SU-DHL-6 (cell line): ENCODE results near the gene CCDC181.

Experiments
- EZH2phosphoT487 ChIP-seq: fragments of 200-600 bp; sonication (generic), shearing (Covaris generic); conservative IDR thresholded peaks from 2 replicates; pipeline ENCODE4 v1.6.1; 2018; ENCODE audit warnings: mild to moderate bottlenecking, antibody characterized with exemption, low read length, moderate library complexity, mixed read lengths
- TF ChIP-seq, protein P1 (sequence below): fragments of 200-600 bp; sonication (generic); IDR thresholded peaks from one replicate; pipeline ENCODE4 v1.5.1; 2017; ENCODE audit warnings: antibody characterized with exemption, mild to moderate bottlenecking, low read length, moderate library complexity; ENCODE audit not compliant: insufficient read depth, poor library complexity, severe bottlenecking

DNA sequence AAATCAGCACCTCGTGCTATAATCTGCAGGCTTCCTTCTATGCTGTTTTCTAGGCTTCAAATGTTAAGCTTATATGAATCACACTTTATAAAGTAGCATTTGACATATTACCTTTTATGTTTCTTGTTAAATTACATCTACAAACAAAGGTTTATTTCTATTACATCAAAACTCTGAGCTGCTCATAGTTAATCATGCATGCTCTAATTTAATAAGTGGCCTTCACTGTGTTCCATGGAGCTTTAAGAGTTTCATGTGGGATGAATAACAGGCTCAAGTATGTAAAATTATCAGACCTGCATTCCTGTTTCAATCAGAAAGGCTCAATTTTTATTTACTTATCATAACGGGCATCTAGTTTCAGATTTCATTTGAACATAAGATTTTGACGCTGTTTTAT, 45.5 kb upstream of the CCDC181 start:
- TF ChIP-seq, protein P1, sequence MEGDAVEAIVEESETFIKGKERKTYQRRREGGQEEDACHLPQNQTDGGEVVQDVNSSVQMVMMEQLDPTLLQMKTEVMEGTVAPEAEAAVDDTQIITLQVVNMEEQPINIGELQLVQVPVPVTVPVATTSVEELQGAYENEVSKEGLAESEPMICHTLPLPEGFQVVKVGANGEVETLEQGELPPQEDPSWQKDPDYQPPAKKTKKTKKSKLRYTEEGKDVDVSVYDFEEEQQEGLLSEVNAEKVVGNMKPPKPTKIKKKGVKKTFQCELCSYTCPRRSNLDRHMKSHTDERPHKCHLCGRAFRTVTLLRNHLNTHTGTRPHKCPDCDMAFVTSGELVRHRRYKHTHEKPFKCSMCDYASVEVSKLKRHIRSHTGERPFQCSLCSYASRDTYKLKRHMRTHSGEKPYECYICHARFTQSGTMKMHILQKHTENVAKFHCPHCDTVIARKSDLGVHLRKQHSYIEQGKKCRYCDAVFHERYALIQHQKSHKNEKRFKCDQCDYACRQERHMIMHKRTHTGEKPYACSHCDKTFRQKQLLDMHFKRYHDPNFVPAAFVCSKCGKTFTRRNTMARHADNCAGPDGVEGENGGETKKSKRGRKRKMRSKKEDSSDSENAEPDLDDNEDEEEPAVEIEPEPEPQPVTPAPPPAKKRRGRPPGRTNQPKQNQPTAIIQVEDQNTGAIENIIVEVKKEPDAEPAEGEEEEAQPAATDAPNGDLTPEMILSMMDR, result no peak
- TF ChIP-seq EZH2phosphoT487, result no peak
